Left lung (tissue), 10 donors: ENCODE measurements around the gene SPATA9. TPM values are rescaled to one million over a fixed set of nuclear protein-coding genes. Genes with fewer than 3 reads are reported as not detected.
A peak's percentile ranks its signal among the peaks of the same experiment; 100 is the strongest.

Source experiments
- ATAC-seq: fragments of 200-7000 bp; cut with Tn5 transposase; one replicate; pipeline ENCODE4 v1.9.1; 2020; ENCODE audit warnings: moderate library complexity
- DNase-seq, 4 donors: peaks; one replicate each; pipeline ENCODE4 v3.0.0-alpha.2; 2013 to 2020
- H3K27ac ChIP-seq, 2 donors: fragments of 200-600 bp; sonication (generic) in 1 of 2; one replicate each; pipeline versions ENCODE4 v1.5.0 to v1.8.0; 2020 to 2021
- H3K27me3 ChIP-seq, 2 donors: fragments of 200-600 bp; sonication (generic) in 1 of 2; one replicate each; pipeline versions ENCODE4 v1.5.0 to v1.8.0; 2020 to 2021
- H3K36me3 ChIP-seq, 2 donors: fragments of 200-600 bp; sonication (generic) in 1 of 2; one replicate each; pipeline versions ENCODE4 v1.5.0 to v1.8.0; 2020 to 2021
- H3K4me1 ChIP-seq, 2 donors: fragments of 200-600 bp; one replicate each; pipeline ENCODE4 v1.8.0; 2021
- H3K4me3 ChIP-seq, 2 donors: fragments of 200-600 bp; sonication (generic) in 1 of 2; one replicate each; pipeline versions ENCODE4 v1.5.0 to v1.8.0; 2020 to 2021; ENCODE audit warnings: mild to moderate bottlenecking in 1 of 2
- H3K9me3 ChIP-seq, 2 donors: fragments of 200-600 bp; sonication (generic) in 1 of 2; one replicate each; pipeline versions ENCODE4 v1.5.0 to v1.8.0; 2020 to 2021
- intact Hi-C, 2 donors: fragments of 100-400 bp; cut with DNase I; formaldehyde crosslinking; loops; one replicate each; pipeline versions ENCODE4 v1.11.2 to v1.14.2; 2022
- polyA plus RNA-seq, 6 donors: library from polyadenylated mRNA; unstranded; fragments of 120-200 nt; gene quantifications; one replicate each; pipeline ENCODE4 v1.2.1, GENCODE V29; 2013; ENCODE audit not compliant: insufficient read length in 6 of 6
- total RNA-seq, 2 donors: library from RNA; stranded (reverse); fragmentation: NEBNext Ultra II Directional; extraction: Animal tissue kit (Norgen Biotek cat#: 25700); gene quantifications; one replicate each; pipeline ENCODE4 v1.2.1, GENCODE V29; 2021
- TF ChIP-seq, protein P1 (sequence below), 2 donors: fragments of 200-600 bp; sonication (generic) in 1 of 2; IDR thresholded peaks; one replicate each; pipeline versions ENCODE4 v1.5.0 to v1.8.0; 2021; ENCODE audit warnings: antibody characterized with exemption in 2 of 2
- donor health status: DM: no; HTN: yes; CAD: no.
- donor health status: DM: no; HTN: no; CAD: no.

SPATA9 gene
- total and polyA plus RNA-seq, 8 donors = 0.31 to 2.3 (median 1.3) TPM

DNA sequence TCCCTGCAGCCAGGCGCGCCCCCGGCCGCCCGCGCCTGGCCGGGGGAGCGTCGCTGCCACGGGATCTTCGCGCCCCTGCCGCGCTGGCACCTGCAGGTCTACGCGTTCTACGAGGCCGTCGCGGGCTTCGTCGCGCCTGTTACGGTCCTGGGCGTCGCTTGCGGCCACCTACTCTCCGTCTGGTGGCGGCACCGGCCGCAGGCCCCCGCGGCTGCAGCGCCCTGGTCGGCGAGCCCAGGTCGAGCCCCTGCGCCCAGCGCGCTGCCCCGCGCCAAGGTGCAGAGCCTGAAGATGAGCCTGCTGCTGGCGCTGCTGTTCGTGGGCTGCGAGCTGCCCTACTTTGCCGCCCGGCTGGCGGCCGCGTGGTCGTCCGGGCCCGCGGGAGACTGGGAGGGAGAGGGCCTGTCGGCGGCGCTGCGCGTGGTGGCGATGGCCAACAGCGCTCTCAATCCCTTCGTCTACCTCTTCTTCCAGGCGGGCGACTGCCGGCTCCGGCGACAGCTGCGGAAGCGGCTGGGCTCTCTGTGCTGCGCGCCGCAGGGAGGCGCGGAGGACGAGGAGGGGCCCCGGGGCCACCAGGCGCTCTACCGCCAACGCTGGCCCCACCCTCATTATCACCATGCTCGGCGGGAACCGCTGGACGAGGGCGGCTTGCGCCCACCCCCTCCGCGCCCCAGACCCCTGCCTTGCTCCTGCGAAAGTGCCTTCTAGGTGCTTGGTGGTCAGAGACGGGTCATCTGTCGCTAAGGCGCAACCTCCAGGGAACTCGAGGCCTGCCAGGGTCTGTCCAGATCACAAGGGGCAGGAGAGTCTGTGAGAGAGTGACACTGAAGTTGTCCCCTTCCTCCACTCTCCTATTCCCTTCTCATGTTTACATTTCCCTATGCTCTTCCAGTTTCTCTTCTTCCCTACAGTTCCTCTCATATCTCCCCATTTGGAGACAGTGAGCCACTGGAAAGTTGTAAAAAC, 61.6 kb downstream of the SPATA9 start:
- TF ChIP-seq, protein P1, sequence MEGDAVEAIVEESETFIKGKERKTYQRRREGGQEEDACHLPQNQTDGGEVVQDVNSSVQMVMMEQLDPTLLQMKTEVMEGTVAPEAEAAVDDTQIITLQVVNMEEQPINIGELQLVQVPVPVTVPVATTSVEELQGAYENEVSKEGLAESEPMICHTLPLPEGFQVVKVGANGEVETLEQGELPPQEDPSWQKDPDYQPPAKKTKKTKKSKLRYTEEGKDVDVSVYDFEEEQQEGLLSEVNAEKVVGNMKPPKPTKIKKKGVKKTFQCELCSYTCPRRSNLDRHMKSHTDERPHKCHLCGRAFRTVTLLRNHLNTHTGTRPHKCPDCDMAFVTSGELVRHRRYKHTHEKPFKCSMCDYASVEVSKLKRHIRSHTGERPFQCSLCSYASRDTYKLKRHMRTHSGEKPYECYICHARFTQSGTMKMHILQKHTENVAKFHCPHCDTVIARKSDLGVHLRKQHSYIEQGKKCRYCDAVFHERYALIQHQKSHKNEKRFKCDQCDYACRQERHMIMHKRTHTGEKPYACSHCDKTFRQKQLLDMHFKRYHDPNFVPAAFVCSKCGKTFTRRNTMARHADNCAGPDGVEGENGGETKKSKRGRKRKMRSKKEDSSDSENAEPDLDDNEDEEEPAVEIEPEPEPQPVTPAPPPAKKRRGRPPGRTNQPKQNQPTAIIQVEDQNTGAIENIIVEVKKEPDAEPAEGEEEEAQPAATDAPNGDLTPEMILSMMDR (IDR thresholded peaks at IDR 0.05) = no peak
- Histone ChIP-seq H3K4me1 (peaks cover 6 to 27% of the 10 kb centered on the region in 2 donors), H3K27ac (peak overlapping the region in 1 of 2 donors; percentile 6), H3K27me3 (peaks cover 0 to 37% of the 10 kb centered on the region in 2 donors), H3K36me3 (no peaks in the 10 kb centered on the region), H3K4me3 (peak overlapping the region; percentile 44 to 58), H3K9me3 (no peaks in the 10 kb centered on the region)
- DNase-seq = peak in 3 of 4 donors; percentile 24 to 84 (median 34)
- ATAC-seq = peak; percentile 68
- intact Hi-C loops = no loop called here

DNA sequence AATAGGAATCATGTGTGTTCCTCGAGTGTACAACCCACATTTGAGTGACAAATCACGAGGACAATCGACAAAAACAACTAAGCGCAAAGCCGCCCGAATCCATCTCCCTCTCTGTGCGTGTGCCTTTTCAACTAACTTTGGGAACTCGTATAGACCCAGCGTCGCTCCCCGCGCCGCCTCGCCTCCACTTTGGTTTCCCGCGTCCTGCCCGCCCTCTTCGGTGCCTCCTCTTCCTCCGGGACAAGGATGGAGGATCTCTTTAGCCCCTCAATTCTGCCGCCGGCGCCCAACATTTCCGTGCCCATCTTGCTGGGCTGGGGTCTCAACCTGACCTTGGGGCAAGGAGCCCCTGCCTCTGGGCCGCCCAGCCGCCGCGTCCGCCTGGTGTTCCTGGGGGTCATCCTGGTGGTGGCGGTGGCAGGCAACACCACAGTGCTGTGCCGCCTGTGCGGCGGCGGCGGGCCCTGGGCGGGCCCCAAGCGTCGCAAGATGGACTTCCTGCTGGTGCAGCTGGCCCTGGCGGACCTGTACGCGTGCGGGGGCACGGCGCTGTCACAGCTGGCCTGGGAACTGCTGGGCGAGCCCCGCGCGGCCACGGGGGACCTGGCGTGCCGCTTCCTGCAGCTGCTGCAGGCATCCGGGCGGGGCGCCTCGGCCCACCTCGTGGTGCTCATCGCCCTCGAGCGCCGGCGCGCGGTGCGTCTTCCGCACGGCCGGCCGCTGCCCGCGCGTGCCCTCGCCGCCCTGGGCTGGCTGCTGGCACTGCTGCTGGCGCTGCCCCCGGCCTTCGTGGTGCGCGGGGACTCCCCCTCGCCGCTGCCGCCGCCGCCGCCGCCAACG, 62.5 kb downstream of the SPATA9 start, which contains the start of gene GPR150:
Gene GPR150, plus strand, starts transcription at position 58 of the 840 bp plus-strand sequence. Its CDS starts 189 bp downstream, at position 247.
- H3K9me3 ChIP-seq = no peaks in the 10 kb centered on the region
- peak within 1 kb of the TSS; percentile 44 to 58 for H3K4me3 ChIP-seq
- peaks cover 0 to 37% of the 10 kb centered on the region in 2 donors for H3K27me3 ChIP-seq
- TF ChIP-seq, protein P1 (IDR thresholded peaks at IDR 0.05) = no peak
- ATAC-seq (peak; percentile 72), DNase-seq (peak; percentile 17 to 90 (median 44))
- H3K36me3 ChIP-seq = no peaks in the 10 kb centered on the region
- H3K4me1 ChIP-seq = peaks cover 6 to 27% of the 10 kb centered on the region in 2 donors
- peak within 1 kb of the TSS in 1 of 2 donors; percentile 6 for H3K27ac ChIP-seq
- intact Hi-C loops = no loop called here

DNA sequence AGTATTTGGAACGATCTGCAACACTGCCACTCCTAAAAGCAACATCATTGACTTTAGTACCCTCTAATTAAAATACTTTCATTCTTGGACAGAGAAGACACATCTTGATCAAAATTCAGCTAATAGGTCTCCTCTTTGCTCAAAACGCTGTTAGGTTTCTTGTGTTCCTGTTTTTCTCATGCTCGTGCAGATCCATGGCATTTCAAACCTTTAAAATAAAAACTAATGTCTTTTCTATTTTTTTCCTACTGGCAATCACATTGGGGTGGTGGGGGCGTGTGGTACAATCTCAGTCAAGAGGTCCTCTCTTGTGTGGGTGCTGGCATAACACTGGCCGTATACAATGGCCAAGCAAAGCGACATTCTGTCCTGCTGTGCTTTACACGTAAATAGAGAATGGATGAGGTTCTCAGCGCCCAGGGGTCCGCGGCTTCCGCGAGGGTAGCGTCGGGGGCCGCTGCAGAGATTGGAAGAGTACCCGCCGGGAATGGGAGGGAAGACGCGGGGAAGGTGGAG, 63.2 kb downstream of the SPATA9 start:
- Histone ChIP-seq H3K4me1 (peaks cover 6 to 27% of the 10 kb centered on the region in 2 donors), H3K27me3 (peaks cover 0 to 37% of the 10 kb centered on the region in 2 donors), H3K9me3 (no peaks in the 10 kb centered on the region), H3K36me3 (no peaks in the 10 kb centered on the region), H3K4me3 (peak overlapping the region; percentile 44 to 58), H3K27ac (no peak overlapping the region)
- ATAC-seq = no peak
- intact Hi-C loops = no loop called here
- TF ChIP-seq, protein P1 (IDR thresholded peaks at IDR 0.05) = no peak
- DNase-seq = no peak

DNA sequence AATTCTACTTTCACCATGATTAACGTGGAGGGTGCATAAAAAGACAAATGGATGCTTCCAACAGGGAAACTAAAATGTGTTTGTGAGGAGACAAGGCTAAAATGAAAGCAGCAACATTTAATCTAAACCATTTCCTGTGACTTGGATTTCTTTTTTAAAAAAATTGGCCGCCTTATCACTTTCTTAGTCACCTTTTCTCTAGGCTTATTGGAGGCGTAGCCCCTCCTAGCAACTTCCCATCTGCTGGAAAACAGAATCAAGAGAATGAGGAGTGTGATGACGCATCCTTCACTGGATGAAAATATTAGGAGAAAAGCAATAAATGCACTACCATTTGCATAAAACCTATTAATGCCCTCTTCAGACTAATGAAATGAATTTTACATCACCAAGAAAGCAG, 63.7 kb downstream of the SPATA9 start:
- DNase-seq (no peak), ATAC-seq (no peak)
- H3K27ac ChIP-seq = no peak overlapping the region
- no peaks in the 10 kb centered on the region for H3K9me3 ChIP-seq
- peaks cover 6 to 27% of the 10 kb centered on the region in 2 donors for H3K4me1 ChIP-seq
- TF ChIP-seq, protein P1 (IDR thresholded peaks at IDR 0.05) = no peak
- intact Hi-C loops = no loop called here
- no peaks in the 10 kb centered on the region for H3K36me3 ChIP-seq
- no peak overlapping the region for H3K4me3 ChIP-seq
- peaks cover 0 to 37% of the 10 kb centered on the region in 2 donors for H3K27me3 ChIP-seq
